Upper lobe of left lung (tissue), 6 donors: Measurements from ENCODE around the gene KDM5B. TPM values are rescaled to one million over a fixed set of nuclear protein-coding genes. Genes with fewer than 3 reads are reported as not detected.

ENCODE experiments used
- ATAC-seq, 2 donors: fragments of 200-7000 bp; cut with Tn5 transposase; one replicate each; pipeline ENCODE4 v1.9.1; 2022; ENCODE audit warnings: mild to moderate bottlenecking in 2 of 2, moderate library complexity in 2 of 2; ENCODE audit not compliant: low FRiP score in 2 of 2
- DNase-seq, 2 donors: peaks; one replicate each; pipeline ENCODE4 v3.0.0-alpha.2; 2019 to 2020
- H3K27ac ChIP-seq, 4 donors: fragments of 200-600 bp; sonication (generic); one replicate each; pipeline ENCODE4 v1.5.1; 2016 to 2019
- H3K27me3 ChIP-seq, 4 donors: fragments of 200-600 bp; sonication (generic); one replicate each; pipeline ENCODE4 v1.5.1; 2017 to 2019
- H3K36me3 ChIP-seq, 4 donors: fragments of 200-600 bp; sonication (generic); one replicate each; pipeline ENCODE4 v1.5.1; 2016 to 2019
- H3K4me1 ChIP-seq, 4 donors: fragments of 200-600 bp; sonication (generic); one replicate each; pipeline ENCODE4 v1.5.1; 2018 to 2019
- H3K4me3 ChIP-seq, 4 donors: fragments of 200-600 bp; sonication (generic); one replicate each; pipeline ENCODE4 v1.5.1; 2017 to 2019; ENCODE audit warnings: mild to moderate bottlenecking in 2 of 4, moderate library complexity in 1 of 4
- H3K9me3 ChIP-seq, 4 donors: fragments of 200-600 bp; sonication (generic); one replicate each; pipeline ENCODE4 v1.5.1; 2018 to 2019
- EP300 ChIP-seq, 4 donors: sonication (generic); formaldehyde crosslinking; IDR thresholded peaks; one replicate each; pipeline ENCODE4 v1.5.1; 2017; ENCODE audit warnings: antibody characterized with exemption in 4 of 4, control low read depth in 2 of 4
- POLR2A ChIP-seq, 4 donors: fragments of 450-650 bp; IDR thresholded peaks; one replicate each; pipeline ENCODE4 v1.5.1; 2016 to 2017; ENCODE audit warnings: antibody characterized with exemption in 4 of 4, mild to moderate bottlenecking in 2 of 4
- POLR2AphosphoS5 ChIP-seq, 2 donors: sonication (generic); formaldehyde crosslinking; IDR thresholded peaks; one replicate each; pipeline ENCODE4 v1.5.1; 2017; ENCODE audit warnings: antibody characterized with exemption in 2 of 2
- WGBS, 2 donors: methylation state at CpG; one replicate each; pipeline ENCODE4 v1.1.5; 2017 to 2018; 5-methylcytosine and 5-hydroxymethylcytosine counted together
- total RNA-seq, 6 donors: library from RNA; depleted of rRNA in 4 of 6; stranded (reverse); fragments of >200 nt in 4 of 6; gene quantifications; one replicate each; pipeline versions ENCODE4 v1.1.0 to v1.2.1, GENCODE V29; 2016 to 2021
- TF ChIP-seq, protein P1 (sequence below), 6 experiments: fragments of 450-650 bp in 4 of 6; fragments of 200-600 bp in 2 of 6; sonication (generic) in 2 of 6; IDR thresholded peaks; one replicate each; pipeline ENCODE4 v1.5.1; 2016 to 2019; ENCODE audit warnings: antibody characterized with exemption in 6 of 6
- donor health status: DM: no; HTN: no; CAD: no; lungs with moderate emphysema.
- donor health status: DM: no; HTN: yes; CAD: no; lungs with severe emphysema.

Gene KDM5B
- total RNA-seq, 6 donors from 2014 or later, result 42.2 to 102 (median 51.6) TPM

DNA sequence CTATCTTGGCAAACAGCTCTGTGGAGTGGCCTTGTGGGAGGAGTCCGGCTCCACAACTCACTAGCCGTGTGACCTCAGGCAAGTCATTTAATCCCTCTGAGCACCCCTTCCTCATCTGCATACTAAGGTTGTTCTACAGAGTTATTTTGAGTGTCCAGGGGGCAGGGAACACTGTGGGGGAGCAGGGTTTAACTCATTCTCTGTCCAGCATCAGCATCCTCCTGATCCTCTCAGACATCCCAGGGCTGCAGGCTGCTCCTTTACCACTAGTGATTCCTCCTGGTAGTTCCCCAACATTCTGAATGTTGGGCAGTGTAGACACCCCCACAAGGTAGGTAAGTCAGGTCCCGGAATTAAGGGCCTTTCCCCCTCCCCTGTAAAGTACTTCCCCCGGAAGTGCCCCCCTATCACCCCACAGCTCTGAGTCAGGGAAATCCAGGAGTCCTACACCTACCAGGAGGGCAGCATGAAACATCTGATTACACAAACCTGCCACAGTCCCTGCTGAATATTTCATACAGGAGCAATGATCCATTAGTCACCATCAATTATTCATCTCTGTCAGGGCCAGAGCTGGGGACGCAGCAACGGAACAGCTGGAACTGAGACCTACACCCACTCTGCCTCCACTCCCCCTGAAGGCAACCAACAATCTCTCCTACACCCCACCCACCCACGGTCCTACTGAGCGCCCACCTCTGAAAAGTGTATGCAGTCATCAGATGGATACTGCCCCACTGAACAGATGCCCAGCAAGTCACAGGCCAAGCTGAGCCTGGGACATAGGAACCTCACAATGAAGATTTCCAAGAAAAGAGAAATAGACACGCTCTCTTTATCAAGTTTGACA is 118.5 kb downstream of the KDM5B start:
- DNase-seq, result no peak
- H3K4me1 ChIP-seq, result no peaks in the 10 kb centered on the region
- ATAC-seq, result no peak
- TF ChIP-seq EP300 (IDR thresholded peaks at IDR 0.05) (no peak), POLR2AphosphoS5 (IDR thresholded peaks at IDR 0.05) (no peak), POLR2A (IDR thresholded peaks at IDR 0.05) (no peak)
- TF ChIP-seq, protein P1, sequence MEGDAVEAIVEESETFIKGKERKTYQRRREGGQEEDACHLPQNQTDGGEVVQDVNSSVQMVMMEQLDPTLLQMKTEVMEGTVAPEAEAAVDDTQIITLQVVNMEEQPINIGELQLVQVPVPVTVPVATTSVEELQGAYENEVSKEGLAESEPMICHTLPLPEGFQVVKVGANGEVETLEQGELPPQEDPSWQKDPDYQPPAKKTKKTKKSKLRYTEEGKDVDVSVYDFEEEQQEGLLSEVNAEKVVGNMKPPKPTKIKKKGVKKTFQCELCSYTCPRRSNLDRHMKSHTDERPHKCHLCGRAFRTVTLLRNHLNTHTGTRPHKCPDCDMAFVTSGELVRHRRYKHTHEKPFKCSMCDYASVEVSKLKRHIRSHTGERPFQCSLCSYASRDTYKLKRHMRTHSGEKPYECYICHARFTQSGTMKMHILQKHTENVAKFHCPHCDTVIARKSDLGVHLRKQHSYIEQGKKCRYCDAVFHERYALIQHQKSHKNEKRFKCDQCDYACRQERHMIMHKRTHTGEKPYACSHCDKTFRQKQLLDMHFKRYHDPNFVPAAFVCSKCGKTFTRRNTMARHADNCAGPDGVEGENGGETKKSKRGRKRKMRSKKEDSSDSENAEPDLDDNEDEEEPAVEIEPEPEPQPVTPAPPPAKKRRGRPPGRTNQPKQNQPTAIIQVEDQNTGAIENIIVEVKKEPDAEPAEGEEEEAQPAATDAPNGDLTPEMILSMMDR (IDR thresholded peaks at IDR 0.05), result no peak
- no peaks in the 10 kb centered on the region for H3K9me3 ChIP-seq
- no peaks in the 10 kb centered on the region for H3K36me3 ChIP-seq
- H3K27me3 ChIP-seq, result no peaks in the 10 kb centered on the region
- WGBS, 2 donors, result 70 to 76% methylated on average over 7 to 9 of the region's 9 CpGs
- H3K27ac ChIP-seq, result no peak overlapping the region
- H3K4me3 ChIP-seq, result no peak overlapping the region

DNA sequence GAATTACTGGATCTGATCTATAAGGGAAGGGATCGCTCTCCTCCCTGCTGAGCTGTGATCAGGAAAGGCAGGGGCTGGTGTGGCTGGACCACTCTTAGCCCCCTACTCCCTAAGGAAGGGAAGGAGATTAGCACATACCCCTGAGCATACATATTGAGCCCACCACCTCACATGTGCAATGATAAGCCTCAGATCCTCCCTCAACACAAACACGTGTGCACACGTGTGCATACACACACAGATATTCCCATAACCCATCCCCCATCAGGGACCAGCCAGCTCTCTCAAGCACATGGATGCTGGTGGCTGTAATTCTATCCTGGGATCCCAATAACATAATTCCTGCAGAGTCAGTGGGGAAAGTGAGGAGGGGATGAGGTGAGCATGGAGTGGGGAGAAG is 119.1 kb downstream of the KDM5B start:
- H3K27me3 ChIP-seq, result no peaks in the 10 kb centered on the region
- no peaks in the 10 kb centered on the region for H3K9me3 ChIP-seq
- H3K4me3 ChIP-seq, result no peak overlapping the region
- no peak for TF ChIP-seq EP300 (IDR thresholded peaks at IDR 0.05)
- WGBS, 2 donors, result 57 to 62% methylated on average over 3 of the region's 3 CpGs
- DNase-seq (no peak), ATAC-seq (no peak)
- no peak overlapping the region for H3K27ac ChIP-seq
- no peaks in the 10 kb centered on the region for H3K4me1 ChIP-seq
- no peaks in the 10 kb centered on the region for H3K36me3 ChIP-seq

- ATAC-seq (no peak), DNase-seq (no peak)
- Histone ChIP-seq H3K4me3 (no peak overlapping the region), H3K4me1 (no peaks in the 10 kb centered on the region), H3K36me3 (no peaks in the 10 kb centered on the region), H3K9me3 (no peaks in the 10 kb centered on the region), H3K27me3 (no peaks in the 10 kb centered on the region), H3K27ac (no peak overlapping the region)
- WGBS, 2 donors, result 76 to 80% methylated on average over 7 of the region's 7 CpGs
- no peak for TF ChIP-seq POLR2A (IDR thresholded peaks at IDR 0.05)
- TF ChIP-seq EP300 (IDR thresholded peaks at IDR 0.05), result no peak
- no peak for TF ChIP-seq POLR2AphosphoS5 (IDR thresholded peaks at IDR 0.05)
- TF ChIP-seq, protein P1 (IDR thresholded peaks at IDR 0.05), result no peak
Observed at GRCh38 chr1:202688401-202688800, 119.8 kb downstream of the KDM5B start.

GRCh38 chr1:202687798-202688197 is 120.4 kb downstream of the KDM5B start:
- Histone ChIP-seq H3K27ac (no peak overlapping the region), H3K4me1 (no peaks in the 10 kb centered on the region), H3K27me3 (no peaks in the 10 kb centered on the region), H3K36me3 (no peaks in the 10 kb centered on the region), H3K4me3 (no peak overlapping the region), H3K9me3 (no peaks in the 10 kb centered on the region)
- 61 to 82% methylated on average over 3 of the region's 3 CpGs for WGBS, 2 donors
- DNase-seq (no peak), ATAC-seq (no peak)
- TF ChIP-seq, protein P1 (IDR thresholded peaks at IDR 0.05), result no peak
- TF ChIP-seq POLR2AphosphoS5 (IDR thresholded peaks at IDR 0.05), result no peak
- no peak for TF ChIP-seq POLR2A (IDR thresholded peaks at IDR 0.05)
- no peak for TF ChIP-seq EP300 (IDR thresholded peaks at IDR 0.05)

- DNase-seq (no peak), ATAC-seq (no peak)
- no peak overlapping the region for H3K27ac ChIP-seq
- no peak overlapping the region for H3K4me3 ChIP-seq
- no peaks in the 10 kb centered on the region for H3K4me1 ChIP-seq
- no peaks in the 10 kb centered on the region for H3K36me3 ChIP-seq
- H3K27me3 ChIP-seq, result no peaks in the 10 kb centered on the region
- TF ChIP-seq POLR2A (IDR thresholded peaks at IDR 0.05), result no peak
- no peak for TF ChIP-seq POLR2AphosphoS5 (IDR thresholded peaks at IDR 0.05)
- TF ChIP-seq, protein P1 (IDR thresholded peaks at IDR 0.05), result no peak
- no peak for TF ChIP-seq EP300 (IDR thresholded peaks at IDR 0.05)
- H3K9me3 ChIP-seq, result no peaks in the 10 kb centered on the region
- 67 to 77% methylated on average over 10 to 11 of the region's 11 CpGs for WGBS, 2 donors
Observed at GRCh38 chr1:202687370-202687769, 120.9 kb downstream of the KDM5B start.
